Middle frontal gyrus (tissue), 1 donor: ENCODE measurements around the gene NHS.
A peak's percentile ranks its signal among the peaks of the same experiment; 100 is the strongest.

ENCODE experiments used
- DNase-seq: peaks from one replicate; pipeline ENCODE4 v3.0.0-alpha.2; 2015; ENCODE audit warnings: low spot score; ENCODE audit errors: extremely low spot score

The NHS gene

GRCh38 chrX:17585006-17585405, 210.0 kb downstream of the NHS start:
- no peak for DNase-seq

DNA sequence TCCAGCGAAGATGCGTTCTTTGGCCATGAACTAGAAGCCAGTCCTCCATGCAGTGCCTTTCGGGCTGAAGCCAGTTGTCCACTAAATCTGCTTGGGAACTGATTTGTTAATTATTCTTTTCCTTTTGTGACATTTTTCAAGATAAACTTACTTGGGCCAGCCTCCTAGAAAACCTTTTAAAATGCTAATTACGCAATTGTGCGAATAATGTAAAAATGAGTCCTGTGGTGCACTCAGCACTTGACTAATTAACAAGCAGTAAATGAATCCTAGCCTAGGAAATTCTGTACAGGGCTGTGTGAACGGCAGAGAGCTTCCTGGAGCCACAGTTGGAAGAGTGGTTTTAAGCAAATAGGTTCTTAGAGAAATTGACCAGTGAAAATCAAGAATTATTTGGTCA, 212.4 kb downstream of the NHS start:
- no peak for DNase-seq

DNA sequence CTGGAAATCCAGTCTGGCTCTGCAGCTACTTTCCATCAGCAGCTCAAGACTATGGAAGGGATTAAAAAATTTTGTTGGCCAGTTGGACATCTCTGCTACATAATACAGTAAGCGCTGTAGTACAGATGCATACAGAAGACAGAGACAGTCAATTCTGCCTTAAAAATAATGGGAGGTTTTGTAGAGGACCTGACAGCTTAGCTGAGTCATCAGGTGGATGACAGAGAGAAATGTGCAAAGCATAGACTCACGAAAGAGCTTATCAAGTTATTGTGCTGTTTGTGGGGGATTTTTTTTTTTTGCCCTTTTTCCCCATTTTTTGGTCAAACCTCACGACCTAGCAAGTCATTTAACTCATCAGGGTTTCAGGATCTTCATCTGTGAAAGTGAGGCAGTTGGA, 213.3 kb downstream of the NHS start:
- no peak for DNase-seq

GRCh38 chrX:17590892-17591740, 216.1 kb downstream of the NHS start:
- DNase-seq, result peak; percentile 12

DNA sequence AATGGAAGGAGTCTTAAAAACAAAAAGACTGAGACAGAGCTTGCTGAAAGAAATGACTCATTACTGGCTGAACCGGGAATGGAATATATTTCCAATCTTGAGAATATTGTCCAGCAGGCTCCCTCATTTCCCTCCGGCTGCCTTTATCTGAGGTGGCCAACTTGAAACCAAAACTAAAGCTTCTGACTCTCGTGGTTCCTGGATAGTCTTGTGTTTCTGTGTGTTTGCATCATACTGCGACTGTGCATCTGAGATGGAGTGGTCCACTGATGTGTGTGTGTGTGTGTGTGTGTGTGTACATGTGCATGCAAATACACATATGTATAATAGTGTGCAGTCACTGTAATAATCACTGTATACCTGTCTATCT, 216.7 kb downstream of the NHS start:
- no peak for DNase-seq

- DNase-seq, result no peak
Observed at GRCh38 chrX:17592117-17592516, 217.1 kb downstream of the NHS start.

- DNase-seq, result no peak
Observed at GRCh38 chrX:17594693-17595092, 219.7 kb downstream of the NHS start.

DNA sequence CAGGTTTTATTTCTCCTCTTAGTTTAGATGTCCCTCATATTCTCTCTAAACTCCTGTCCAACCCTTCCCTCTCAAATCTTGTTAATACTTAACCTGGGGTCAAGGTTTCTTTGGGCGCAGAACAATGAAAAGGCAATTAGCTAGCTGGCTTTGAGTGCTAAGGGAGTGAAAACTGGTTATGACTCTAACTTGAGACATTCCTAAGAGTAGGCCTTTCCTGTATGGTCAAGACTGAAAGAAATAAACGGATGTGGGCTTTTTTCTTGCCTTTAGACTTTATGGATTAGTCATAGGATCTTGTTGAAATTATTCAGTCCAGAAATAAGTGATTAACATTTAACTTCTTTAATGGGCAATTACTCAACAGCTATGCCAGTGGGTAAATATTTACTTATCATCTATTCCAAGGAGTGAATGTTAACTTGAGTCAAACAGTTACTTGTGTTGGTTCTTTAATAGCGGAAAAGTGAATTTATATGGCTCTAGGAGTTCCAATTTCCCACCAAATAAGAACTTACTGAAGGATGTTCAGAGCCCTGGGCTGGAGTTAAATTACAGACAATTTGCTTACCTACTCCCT, 220.5 kb downstream of the NHS start:
- no peak for DNase-seq

- no peak for DNase-seq
Observed at GRCh38 chrX:17596061-17596460, 221.1 kb downstream of the NHS start.

DNA sequence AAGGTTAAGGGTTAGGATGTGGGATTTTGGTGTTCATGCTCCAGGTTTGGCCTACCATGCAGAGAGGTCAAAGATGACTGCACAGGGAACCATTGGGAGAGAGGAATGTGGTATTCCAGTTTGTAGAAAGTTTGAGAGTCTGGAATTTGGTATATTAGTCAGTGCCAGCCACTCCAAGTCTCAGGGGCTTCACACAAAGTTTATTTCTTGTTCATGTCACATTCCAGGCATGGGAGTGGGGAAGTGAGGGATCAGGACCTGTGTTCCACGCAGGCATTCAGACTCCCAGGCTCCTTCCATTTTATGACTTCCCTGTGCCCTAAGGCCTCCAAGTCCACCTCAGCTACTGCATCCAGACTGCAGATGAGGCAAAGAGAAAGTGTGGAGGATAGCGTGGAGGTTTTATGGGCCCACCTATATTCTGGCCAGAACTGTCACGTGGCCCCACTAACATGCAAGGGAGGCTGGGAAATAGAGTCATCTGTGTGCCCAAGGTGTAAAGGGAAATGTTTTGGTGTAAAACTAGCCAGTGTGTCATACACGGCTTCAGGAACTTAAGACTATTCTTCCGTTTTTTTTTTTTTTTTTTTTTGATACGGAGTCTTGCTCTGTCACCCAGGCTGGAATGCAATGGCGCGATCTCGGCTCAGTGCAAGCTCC, 221.7 kb downstream of the NHS start:
- DNase-seq, result no peak

DNA sequence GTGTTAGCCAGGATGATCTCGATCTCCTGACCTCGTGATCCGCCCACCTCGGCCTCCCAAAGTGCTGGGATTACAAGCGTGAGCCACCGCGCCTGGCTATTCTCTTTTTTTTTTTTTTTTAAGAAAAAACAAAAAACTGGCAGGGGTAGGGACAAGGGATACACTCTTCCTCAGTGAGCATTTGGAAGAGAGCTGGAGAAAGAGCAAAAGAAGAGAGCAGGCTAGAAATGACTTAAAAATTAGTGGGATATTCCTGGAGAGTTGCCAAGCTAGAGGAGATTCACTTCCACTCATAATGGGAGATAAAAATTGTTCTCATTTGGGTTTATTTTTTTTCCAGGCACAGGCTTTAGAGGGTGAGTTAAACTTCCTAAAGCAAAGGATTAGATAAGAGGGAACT, 222.3 kb downstream of the NHS start:
- no peak for DNase-seq

DNA sequence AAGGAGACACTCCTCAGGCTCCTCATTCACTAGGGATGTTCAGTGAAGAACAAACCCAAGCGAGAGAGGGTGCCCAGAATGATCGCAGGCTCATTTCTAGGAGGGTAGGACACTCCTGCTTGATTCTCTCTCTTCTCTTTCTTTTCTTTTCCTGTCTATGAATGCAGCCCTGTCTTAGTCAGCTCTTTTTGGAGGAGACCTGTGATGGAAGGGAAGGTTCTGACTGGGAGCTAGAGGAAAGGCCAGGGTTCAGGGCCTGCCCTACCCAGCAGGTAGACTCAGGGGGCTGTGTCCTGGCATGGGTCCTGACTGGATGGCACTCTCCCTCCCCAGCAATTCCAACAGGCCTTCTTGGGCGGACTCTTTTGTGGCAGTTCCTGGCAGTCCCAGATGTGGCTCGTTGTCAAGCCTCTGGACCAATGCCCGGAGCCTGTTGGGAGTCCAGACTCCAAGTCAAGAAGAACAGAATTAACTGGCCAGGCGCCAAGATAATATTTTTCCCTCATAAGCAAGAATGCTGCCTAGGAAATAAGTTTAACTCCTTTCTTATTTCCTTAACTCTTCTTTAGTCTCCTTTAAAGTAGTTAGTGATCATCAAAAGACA, 222.9 kb downstream of the NHS start:
- DNase-seq, result no peak

GRCh38 chrX:17601441-17602200, 226.6 kb downstream of the NHS start:
- no peak for DNase-seq

DNA sequence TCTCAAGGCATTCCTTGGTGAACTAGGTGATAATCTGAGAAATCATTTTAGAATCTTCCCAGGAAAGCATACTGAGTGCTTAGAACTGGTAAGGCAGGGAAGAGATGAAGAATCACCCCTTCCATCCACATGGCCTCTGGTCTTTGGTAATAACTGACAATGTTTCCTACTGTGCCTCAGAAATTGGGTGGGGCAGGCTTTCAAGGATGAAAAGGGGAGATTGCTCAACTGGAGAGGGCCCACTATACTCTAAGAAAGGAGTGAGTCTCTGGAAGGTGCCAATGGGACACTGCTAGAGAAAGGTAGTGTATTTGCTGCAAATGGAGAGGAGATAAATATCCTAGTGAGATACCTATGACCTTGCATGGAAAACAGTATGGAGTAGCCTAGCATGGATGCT, 227.2 kb downstream of the NHS start:
- DNase-seq, result no peak

DNA sequence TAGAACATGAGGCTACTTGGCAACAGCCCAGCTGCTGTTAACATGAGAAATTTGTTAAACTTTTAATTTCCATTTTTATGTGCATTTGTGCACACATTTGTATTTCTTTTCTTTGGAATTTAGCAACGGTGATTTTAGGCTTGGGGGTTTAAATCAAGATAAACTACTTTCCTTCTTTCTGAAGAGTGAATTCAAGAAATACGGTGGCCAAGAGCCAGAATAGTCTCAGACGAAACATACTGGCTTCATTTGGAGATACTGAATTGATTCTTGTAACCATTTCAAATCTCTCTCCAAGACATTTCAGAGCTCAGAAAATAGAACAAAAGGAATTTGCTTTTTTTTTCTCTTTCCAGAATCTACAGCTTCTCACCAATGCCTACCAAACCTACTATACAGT, 228.2 kb downstream of the NHS start:
- DNase-seq, result no peak

DNA sequence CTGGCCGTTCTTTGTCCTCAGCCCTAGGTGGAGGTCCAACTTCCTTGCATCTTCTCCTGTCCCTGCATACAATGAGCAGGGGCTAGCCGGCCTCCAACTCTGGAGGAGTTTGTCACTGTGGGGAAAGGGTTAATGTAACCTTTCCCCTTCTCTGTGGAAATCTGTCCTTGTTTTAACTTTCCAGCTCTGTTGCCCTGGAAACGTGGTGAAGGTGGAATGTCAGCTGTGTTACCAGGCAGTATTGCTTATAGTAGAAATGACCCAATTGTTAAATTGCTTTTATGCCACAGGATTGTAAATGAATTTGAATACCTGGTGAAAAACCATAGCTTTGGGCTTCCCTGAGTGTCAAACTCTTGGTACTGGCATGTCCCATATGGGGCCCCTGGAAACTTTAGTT, 230.7 kb downstream of the NHS start:
- DNase-seq, result no peak

- DNase-seq, result no peak
Observed at GRCh38 chrX:17606231-17606630, 231.2 kb downstream of the NHS start.

GRCh38 chrX:17608888-17609287, 233.9 kb downstream of the NHS start:
- no peak for DNase-seq

- no peak for DNase-seq
Observed at GRCh38 chrX:17610788-17611187, 235.8 kb downstream of the NHS start.

DNA sequence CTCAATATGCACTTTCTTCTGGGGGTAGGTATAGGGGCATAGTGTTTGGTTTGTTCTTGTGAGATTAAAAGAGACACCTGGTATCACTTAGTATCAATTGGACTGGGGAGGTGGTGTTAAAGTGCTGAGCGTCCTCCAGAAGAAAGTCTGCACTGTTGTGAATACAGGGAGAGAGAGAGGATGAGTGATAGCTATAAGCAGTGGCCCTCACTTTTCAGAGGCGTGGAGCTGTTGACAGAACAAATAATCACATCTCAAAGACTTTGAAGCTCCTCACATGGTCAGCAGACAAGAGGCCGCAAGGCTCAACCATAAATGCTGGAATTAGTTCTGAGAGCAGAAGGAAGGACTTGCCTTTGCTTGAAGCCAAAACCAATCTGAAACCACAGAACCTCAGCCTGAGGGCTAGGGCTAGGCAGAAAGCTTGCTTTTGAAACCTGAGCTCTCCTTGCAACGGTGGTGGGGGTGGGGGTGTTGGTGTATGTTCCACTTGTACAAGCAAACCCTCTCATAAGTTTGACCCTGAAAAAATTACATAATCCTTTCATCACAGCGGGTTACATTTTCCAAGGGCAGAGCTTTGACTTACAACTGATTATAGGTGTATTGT, 239.1 kb downstream of the NHS start:
- DNase-seq, result no peak

DNA sequence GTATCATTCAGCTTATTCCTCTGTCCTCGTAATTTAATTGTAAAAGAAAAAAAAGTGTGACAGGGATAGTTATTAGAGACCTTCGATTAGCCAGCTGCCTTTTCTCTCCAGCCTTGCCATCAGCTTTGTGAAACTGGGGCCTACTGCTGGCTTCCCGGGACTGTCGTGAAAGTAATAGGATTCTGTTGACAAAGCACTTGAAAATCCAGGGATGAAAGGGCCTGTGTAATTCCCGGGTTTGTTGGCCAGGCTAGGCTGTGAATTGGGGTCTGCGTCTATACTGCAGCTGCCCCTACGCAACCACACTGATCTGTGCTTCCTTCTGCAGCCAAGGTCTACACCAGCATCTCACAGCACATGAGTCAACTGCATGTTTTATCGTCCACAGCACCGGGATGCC, 241.9 kb downstream of the NHS start:
- no peak for DNase-seq
